GM23248 (cell line): ENCODE data around the gene KRTAP5-7.

Experiments
- EZH2 ChIP-seq: fragments of 200-600 bp; sonication (generic); IDR thresholded peaks from 2 replicates; pipeline ENCODE4 v1.6.1; 2018; ENCODE audit warnings: antibody characterized with exemption, mild to moderate bottlenecking; ENCODE audit not compliant: insufficient read depth, poor library complexity, severe bottlenecking
- EZH2phosphoT487 ChIP-seq: fragments of 200-600 bp; sonication (generic); IDR thresholded peaks from 2 replicates; pipeline ENCODE4 v1.6.1; 2018; ENCODE audit warnings: antibody characterized with exemption, moderate library complexity, mild to moderate bottlenecking, low read depth; ENCODE audit not compliant: insufficient read depth

DNA sequence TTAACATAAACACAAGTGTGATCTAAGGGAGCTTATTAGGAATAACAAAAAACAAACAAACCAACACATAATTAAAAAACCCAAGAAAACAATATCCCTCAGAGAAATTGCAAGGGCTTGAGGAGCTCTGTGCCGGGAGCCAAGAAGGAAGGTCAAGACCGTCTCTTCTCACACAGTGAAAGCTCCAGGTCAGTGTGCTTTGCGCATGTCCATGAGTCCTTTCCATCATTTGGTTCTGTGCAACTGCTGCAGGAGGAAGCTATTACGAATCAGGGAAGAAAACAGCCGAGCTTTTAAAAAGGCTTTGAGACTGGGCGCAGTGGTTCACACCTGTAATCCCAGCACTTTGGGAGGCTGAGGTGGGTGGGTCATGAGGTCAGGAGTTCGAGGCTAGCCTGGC, 15.3 kb downstream of the KRTAP5-7 start:
- no peak for TF ChIP-seq EZH2phosphoT487
- no peak for TF ChIP-seq EZH2
